GM21723 (cell line): Measurements from ENCODE around the gene DEFB132.

Experiments used
- ATAC-seq: cut with Tn5 transposase; IDR thresholded peaks from one replicate; pipeline ENCODE4 v1.9.1; 2021; ENCODE audit warnings: mild to moderate bottlenecking, moderate library complexity; ENCODE audit not compliant: unreplicated experiment

The DEFB132 gene

GRCh38 chr20:295804-296203 lies 38.3 kb downstream of the DEFB132 start:
- no peak for ATAC-seq

DNA sequence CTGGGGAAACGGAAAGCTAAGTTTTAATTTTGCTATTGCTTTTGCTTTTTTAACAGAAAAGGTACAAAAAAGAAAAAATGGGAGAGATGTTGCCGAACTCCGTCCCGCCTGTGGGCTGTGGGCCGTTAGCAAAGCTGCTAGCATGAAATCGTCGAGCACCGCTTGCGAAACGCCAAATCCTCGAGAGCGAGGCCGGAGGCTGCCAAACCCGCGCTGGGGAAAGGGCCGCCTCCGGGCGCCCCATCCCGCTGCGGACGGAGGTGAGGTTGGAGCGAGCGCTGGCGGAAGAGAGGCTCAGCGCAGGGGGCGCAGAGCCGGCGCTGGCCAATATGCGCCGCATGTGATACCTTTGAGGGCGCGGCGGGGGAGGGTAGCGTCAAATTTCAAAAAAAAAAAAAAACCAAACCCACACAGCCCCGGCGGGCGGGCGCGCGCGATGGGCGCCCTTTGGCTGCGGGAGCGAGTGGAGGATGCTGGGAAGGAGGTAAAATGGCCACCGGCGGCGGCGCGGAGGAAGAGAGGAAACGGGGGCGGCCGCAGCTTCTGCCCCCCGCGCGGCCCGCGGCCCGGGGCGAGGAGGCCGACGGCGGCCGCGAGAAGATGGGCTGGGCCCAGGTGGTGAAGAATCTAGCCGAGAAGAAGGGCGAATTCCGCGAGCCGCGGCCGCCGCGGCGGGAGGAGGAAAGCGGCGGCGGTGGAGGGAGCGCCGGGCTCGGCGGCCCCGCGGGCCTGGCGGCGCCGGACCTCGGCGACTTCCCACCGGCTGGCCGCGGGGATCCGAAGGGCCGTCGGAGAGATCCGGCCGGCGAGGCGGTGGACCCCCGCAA lies 39.8 kb downstream of the DEFB132 start, which contains the start of gene ZCCHC3:
ZCCHC3 (plus strand) TSS at position 473 of the 827 bp plus-strand sequence; CDS start at position 490, 17 bp downstream.
- peak; percentile 76 for ATAC-seq

GRCh38 chr20:297925-298775 lies 40.6 kb downstream of the DEFB132 start:
- ATAC-seq: peak; percentile 33

DNA sequence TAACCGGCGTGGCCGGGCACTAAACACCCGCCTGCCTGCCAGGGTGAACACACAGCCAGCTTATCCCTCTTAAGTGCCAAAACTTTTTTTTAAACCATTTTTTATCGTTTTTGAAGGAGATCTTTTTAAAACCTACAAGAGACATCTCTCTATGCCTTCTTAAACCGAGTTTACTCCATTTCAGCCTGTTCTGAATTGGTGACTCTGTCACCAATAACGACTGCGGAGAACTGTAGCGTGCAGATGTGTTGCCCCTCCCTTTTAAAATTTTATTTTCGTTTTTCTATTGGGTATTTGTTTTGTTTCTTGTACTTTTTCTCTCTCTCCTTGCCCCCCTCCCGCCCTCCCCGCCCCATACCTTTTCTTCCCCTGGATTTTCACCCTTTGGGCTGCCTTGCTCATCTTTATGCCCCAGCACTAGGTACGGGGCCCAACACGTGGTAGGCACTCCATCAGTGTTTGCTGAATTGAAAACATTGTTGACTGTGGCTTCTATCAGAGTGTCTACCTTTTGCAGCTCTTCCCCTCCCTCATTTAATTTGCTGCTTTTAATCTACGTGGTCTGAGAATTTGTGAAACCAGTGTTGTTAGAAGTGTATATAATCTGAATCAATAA lies 41.4 kb downstream of the DEFB132 start:
- ATAC-seq: no peak

- ATAC-seq: no peak
Observed at GRCh38 chr20:300345-300990, 42.9 kb downstream of the DEFB132 start.

GRCh38 chr20:301886-302848 lies 44.6 kb downstream of the DEFB132 start:
- no peak for ATAC-seq

DNA sequence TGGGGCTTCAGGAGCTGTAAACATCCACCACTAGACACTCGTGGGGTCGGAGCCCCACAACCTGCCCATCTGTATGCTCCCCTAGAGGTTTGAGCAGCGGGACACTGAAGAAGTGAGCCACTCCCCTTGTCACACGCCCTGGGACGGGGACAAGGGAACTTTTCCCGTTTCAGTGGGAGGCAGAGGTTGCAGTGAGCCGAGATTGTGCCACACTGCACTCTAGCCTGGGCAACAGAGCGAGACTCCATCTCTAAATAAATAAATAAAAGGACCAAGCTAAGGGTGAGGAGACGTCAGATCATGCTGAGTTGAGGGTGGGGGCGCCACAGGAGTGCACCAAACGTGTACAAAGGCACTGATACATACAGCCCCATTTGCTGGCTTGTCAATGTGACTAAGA lies 48.2 kb downstream of the DEFB132 start:
- ATAC-seq: no peak

DNA sequence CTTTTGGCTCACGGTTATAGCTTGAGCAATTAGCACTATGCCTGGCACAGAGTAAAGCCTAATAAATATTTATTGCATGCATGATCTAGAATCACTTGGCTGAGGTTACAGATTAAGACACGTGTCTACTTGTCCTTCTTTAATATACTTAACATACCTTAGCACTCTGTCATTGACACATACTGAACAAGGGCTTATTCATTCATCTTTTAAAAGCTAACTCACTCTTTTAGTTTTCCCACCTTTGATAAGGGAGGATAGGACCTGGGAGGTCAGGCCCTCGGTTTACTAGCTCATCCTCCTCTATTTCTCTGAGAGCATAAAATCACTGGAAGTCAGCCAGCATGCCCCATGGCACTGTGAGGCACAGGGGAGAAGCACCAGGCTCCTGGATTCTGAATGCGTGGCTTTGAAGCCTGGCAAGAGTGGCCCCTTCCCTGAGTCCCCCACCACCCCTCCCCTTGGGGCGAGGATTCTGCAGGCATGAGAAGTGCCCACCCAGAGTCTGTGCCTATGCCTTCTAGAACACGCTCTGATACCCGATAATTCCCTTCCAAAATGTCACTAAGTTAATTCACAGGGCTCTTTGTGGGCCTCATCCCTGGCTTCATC lies 51.0 kb downstream of the DEFB132 start:
- no peak for ATAC-seq

DNA sequence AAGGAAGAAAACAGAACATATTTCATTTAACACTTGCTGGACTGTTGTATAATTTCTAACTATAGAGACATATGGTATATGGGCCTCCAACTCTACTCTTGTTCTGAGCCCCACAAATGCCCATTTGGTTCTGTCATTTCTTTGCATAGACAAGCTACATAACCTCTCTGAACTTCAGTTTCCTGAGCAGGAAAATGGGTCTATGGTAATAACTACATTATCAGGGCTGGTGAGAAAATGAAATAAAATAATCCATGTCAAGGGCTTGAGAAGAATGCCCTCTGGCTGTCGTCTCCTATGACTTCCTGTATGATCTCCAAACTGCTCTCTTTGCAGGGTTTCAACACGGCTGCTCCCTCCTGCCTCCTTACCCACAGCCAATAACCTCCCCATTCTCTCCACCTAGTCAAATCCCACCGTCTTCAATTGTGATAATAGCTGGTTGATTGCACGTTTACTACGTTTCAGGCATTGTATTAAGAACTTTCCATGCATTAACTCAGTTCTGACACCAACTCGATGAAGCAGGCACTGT lies 51.8 kb downstream of the DEFB132 start:
- ATAC-seq: no peak

GRCh38 chr20:309841-310644 lies 52.5 kb downstream of the DEFB132 start:
- peak; percentile 94 for ATAC-seq

DNA sequence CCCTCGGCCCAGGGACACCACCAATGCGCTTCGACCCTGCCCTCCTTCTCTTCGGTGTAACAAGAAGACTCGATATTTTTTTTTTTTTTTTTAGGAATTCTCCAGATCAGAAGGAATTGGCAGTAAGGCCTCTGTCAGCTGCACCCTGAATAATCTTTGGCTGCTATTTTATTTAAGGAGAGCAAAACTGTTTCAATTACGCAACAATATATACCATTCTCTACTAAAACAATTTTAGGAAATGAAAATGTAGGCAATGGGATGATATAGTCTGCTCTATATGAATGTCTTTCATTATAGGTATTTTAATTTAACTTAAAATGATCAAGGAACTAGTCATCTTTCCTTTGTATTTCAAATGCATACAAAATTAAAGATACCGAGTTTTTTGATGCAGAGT lies 53.1 kb downstream of the DEFB132 start:
- ATAC-seq: no peak
